GM18505 (cell line): ENCODE data around the gene CCSER2.
"Not testable (repeated sequence)": the region's sequence is repeated elsewhere in the genome, so short reads cannot be mapped to it uniquely, and the experiment has no call there.

Experiments used
- ATAC-seq: cut with Tn5 transposase; IDR thresholded peaks from one replicate; pipeline ENCODE4 v1.9.1; 2021; ENCODE audit not compliant: unreplicated experiment
- POLR2A ChIP-seq: IDR thresholded peaks from 4 replicates; pipeline ENCODE4 v1.6.1; 2011; ENCODE audit warnings: borderline replicate concordance; ENCODE audit not compliant: insufficient read depth, insufficient read length; ENCODE audit errors: extremely low read depth

CCSER2 gene

DNA sequence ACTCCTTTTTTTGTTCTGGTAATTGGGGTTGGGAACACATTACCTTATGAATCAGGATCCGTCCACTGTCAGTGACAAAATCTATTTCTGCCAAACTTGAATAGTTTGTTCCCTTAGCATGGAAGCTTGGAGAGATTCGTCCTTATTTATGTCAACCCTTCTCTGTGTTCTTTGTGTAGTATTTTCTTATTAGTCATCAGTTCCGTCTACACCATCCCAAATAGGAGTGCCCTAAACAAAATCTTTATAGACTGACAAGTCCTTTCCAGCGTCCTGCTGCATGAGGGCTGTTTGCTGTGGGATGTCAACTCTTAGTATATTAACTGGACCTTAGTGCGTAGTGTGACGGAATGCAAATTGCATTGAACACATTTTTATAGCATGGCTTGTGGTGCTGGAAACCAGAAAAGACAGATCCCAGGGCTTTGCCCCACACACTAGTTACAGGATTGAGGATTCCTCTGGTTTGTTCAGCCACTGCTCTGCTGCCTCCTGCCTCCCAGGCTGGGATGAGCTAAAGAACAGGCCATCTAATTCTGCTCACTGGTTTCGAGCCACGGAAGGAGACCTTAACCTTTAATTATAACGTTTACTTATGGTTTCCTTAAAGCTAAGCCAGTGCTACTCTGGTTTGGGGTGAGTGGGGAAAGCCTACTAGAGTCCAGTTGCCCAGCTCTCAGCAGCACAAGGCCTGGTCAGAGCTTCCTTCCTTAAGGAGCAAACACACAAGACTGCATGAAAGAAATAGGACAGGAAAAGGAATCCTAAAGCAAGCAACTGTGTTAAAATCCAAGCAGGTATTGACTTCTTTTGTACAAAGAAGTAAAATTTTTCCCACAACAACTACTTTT lies 194.4 kb downstream of the CCSER2 start:
- TF ChIP-seq POLR2A = no peak
- ATAC-seq = no peak

DNA sequence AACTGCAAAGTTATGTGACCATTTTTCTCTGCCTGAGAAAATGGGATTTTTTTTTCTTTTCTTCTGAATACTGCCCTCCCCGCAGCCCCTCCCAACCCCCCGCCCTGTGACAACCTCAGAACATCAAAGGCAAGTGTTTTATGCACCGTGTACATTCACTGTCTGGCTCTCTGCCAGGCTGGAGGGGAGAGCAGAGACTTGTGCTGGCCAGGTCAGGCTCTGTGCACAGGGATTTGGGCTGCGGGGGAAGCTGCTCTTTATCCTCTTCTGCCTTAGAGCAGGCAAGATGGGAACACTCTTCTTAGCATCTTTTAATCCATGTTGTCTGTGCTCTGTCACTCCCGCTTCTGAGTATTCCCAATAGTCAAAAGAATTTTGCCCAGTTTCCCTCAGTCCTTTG lies 195.1 kb downstream of the CCSER2 start:
- no peak for ATAC-seq
- TF ChIP-seq POLR2A = no peak

DNA sequence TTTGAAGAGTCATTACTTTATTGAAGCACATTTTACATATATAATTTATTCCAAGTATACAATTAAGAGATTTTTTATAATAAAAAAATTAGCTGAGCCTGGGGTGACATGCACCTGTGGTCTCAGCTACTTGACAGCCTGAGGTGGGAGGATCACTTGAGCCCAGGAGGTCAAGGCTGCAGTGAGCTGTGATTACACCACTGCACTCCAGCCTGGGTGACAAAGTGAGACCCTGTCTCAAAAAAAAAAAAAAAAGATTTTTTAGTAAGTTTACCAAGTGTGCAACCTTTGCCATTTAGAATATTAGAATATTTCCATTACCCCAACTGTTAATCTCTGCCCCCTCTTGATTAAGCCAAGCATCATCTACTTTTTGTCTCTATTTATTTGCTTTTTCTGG lies 196.0 kb downstream of the CCSER2 start:
- no peak for ATAC-seq
- no peak for TF ChIP-seq POLR2A

DNA sequence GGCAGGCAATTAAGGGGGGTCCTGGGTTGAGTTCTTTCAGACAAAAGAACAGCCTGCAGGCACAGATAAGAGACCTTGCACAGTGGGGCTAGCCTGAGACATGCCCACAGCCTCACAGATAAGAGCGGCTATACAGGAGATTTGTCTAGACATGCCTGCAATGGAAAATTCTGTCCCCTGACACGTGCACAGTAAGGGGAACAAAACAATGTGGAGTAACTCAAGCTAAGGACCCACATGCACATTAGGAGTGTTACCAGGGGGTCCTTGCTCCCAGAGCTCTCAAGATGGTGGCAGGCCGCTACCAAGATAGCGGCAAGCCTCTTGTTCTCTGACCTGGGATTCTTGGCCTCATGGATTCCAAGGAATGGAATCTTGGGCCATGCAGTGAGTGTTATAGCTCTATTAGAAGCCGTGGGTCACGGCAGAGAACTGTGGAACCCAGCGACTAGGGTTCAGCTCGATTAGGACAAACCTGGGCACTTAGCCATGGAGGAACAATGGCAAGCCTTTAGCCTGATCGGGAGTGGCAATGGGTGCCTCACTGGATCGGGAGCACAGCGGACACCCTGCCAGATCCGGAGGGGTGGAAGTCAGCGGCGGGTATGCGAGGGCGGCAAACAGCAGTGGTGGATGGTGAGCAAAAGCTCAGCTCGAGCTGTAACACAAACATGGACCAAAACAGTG lies 196.9 kb downstream of the CCSER2 start:
- ATAC-seq = no peak
- TF ChIP-seq POLR2A = no peak

DNA sequence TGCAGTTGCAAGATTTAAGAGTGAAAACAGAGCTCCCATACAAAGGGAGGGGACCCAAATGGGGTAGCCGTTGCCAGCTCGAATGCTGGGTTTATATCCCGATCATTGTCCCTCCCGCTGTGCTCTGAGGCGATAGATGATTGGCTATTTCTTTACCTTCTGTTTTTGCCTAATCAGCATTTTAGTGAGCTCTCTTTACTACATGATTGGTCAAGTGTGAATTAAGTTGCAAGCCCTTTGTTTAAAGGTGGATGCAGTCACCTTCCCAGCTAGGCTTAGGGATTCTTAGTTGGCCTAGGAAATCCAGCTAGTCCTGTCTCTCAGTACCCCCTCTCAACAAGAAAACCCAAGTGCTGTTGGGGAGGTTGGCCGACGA lies 197.4 kb downstream of the CCSER2 start:
- ATAC-seq = not testable (repeated sequence)

DNA sequence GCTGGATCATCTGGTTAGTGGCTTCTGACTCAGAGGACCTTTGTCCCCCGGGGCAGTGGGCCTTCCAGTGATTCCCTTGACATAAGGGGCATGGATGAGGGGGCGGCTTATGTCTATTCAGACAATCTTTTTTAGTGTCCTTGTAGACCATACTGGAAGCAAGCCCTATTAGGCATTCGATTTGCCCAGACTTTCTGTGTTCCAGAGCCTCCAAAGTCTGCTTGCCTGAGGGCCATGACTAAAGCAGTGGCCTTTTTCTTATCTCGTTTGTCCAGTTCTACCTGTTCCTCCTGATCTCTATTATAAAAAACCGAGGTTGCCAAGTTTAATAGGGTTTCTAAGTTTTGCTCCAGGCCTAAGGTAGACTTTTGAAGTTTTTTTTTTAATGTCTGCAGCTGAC lies 199.0 kb downstream of the CCSER2 start:
- not testable (repeated sequence) for ATAC-seq

DNA sequence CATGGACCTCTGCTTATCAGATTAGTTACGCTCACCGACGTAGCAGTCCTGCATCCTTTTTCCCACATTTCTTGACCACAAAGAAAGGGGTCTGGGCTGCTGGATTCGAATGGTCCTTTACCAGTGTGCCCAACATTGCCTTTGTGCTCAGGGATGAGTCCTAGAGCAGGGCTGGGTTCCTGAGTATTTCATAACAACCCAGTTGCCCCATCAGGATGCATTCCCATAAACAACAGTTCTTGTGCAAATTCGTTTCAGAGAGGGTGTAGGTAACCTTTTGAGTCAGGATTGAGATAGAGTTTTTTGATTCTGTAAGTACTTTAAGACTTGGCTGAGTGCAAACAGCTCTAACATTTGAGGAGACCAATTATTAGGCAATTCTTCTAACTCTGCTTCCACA lies 200.1 kb downstream of the CCSER2 start:
- ATAC-seq = not testable (repeated sequence)

DNA sequence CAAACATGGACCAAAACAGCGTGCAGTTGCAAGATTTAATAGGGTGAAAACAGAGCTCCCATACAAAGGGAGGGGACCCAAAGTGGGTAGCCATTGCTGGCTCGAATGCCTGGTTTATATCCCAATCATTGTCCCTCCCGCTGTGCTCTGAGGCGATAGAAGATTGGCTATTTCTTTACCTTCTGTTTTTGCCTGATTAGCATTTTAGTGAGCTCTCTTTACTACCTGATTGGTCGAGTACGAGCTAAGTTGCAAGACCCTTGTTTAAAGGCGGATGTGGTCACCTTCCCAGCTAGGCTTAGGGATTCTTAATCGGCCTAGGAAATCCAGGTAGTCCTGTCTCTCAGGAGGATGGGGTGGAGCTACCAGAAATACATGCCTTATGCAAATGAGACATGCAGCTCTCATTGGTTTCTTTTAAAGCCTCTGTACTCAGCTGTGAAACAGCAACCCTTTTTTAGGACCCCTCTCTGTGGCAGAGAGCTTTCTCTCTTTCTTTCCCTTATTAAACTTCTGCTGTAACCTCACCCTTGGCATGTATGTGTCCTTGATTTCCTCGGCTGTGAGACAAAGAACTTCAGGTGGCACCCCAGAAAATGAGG lies 202.4 kb downstream of the CCSER2 start:
- ATAC-seq = no peak
- TF ChIP-seq POLR2A = no peak

DNA sequence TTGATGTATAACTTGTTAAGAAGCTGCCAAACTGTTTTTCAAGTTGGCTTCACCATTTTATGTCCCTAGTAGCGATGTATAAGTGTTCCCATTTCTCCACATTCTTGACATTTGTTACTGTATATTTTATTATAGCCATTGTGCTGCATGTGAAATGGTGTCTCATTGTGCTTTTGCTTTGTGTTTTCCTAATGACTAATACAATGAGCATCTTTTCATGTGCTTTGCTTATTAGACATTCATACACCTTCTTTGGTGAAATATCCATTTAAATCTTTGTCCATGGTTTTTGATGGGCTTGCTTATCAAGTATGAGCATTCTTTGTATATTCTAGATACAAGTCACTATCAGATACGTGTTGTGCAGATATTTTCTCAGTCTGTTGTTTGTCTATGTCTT lies 203.0 kb downstream of the CCSER2 start:
- TF ChIP-seq POLR2A = no peak
- ATAC-seq = no peak

DNA sequence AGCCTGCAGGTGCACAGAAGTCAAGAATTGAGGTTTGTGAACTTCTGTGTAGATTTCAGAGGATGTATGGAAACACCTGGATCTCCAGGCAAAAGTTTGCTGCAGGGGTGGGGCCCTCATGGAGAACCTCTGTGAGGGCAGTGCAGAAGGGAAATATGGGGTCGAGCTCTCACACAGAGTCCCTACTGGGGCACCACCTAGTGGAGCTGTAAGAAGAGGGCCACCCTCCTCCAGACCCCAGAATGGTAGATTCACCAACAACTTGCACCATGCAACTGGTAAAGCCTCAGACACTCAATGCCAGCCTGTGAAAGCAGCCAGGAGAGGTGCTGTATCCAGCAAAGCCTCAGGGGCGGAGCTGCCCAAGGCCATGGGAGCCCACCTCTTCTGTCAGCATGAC lies 205.8 kb downstream of the CCSER2 start:
- no peak for TF ChIP-seq POLR2A
- ATAC-seq = no peak

DNA sequence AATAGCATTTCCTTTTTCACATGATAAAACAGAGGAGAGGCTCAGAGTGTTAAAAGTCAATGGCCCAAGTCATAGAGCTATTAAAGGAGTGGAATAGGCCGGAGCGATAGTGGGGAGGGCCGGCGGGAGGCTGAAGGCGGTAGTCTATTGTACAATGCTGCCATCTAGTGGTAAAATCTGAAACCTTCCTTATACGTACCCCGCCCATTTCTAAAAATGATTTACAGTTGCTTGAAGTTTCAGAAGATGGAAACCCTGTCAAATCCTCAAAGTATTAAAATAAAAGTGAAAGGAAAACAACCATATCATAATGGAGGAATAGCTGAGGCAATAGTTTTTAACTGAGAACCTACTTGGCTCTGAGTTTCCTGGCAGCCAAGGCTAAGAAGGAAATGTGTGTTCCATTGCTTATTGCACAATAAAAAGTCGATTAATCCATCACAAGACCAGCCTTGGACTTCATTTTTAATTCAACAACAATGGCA lies 209.1 kb downstream of the CCSER2 start:
- peak; percentile 52 for ATAC-seq
- TF ChIP-seq POLR2A = no peak

DNA sequence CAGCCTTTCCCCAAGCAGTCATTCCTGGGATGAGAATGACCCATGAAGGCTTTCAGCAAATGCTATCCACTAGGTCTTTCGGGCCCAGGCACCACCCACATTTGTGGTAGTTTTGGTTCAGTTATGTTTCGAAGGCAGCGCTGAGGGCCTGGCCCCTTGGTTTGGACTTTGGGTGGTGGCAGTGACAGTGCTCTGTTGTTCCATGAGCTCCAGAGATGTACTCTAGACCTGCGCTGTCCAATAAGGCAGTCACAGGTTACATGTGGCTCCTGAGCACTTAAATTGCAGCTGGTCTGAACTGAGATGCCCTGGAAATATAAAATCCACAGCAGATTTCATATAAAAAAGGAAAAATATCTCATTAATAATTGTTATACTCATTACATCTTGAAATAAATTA lies 209.6 kb downstream of the CCSER2 start:
- no peak for TF ChIP-seq POLR2A
- no peak for ATAC-seq

DNA sequence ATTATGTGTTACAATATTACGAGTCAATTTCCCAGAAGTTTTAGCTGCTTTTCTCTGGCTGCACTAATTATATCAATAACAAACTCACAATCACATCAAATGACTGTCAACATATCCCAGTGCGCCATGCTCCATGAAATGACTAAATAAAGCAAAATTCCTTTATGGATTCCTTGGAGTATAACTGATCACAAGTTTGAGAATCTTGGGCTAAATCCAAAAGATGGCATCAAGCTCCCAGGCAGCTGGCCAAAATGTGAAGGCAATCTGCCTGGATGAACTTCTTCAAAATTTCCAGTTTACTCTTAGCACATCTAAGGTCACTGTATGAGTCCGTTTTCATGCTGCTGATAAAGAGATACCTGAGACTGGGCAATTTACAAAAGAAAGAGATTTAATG lies 210.8 kb downstream of the CCSER2 start:
- no peak for ATAC-seq
- TF ChIP-seq POLR2A = no peak

DNA sequence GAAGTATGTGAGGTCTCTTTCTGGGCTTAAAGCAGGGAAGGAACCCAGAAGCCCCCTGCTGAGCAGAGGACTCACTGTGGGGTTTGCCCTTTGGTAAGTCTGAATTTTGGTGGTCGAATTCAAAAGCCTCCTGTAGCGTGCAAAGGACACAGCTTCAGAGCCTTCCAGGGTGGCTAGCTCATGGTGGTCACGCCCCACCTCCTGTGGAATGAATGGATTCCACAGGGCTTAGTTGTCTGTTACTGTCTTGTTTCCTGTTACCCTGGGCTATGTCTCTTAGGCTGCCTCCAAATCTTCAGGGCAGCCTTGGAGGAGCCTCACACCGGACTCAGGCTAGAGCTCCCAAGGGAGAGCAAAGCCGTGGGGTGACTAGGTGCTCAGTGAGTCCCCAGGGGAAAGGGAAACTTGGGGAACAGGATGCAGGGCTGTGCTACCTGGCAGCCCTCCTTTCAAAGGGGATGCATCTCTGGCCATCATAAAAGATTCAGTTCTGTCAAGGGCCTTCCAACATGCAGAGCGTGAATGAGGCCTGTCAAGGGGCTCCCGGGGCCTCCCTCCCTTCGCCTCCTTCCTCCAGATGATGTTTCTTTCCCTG lies 211.7 kb downstream of the CCSER2 start:
- ATAC-seq = no peak
- no peak for TF ChIP-seq POLR2A

DNA sequence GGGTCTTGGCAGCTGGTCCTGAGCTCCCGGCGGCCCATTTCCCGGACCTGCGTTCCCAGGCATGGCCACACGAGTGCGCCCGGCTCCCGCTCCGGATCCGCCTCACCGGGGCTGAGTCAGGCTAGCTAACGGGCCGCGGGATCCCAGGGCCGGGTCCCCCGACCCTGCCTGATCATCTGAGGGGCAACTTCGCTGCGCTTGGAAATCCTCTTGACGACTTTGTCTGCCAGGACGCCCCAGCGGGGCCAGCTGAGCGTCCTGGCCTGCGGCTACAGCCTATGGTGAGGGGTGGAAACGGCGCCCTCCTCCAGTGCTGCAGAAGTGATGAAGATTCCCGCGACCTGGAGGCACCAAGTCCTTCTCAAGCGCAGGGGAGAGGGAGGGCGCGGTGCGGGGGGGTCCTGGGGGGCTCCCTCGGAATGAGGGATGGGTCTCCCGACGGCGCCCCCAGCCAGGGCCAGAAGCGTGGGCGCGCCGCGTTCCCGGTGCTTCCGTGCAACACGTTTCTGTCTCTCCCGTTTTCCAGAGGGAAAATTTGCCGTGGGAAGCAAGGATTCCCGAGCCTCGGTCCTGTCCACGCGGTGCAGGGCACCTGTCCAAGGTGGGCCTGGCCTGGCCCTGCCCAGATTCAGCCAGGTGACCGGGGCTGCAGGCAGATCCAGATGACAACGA lies 212.4 kb downstream of the CCSER2 start:
- TF ChIP-seq POLR2A = no peak
- ATAC-seq = peak; percentile 77
